ENCODE results near the gene EIF4EBP2.

- TF ChIP-seq CTCF (IDR thresholded peaks at IDR 0.05), result no peak
- TF ChIP-seq EZH2phosphoT487 (IDR thresholded peaks at IDR 0.05), result no peak
These were observed 23.4 kb upstream of the EIF4EBP2 start for GRCh38 chr10:70380350-70381135.
